ENCODE data around the gene PDK2.

Gene PDK2

GRCh38 chr17:50110591-50111349 lies 15.6 kb downstream of the PDK2 start:
- Histone ChIP-seq H3K4me2 (ENCODE audit: insufficient read depth, low read length) (no peak overlapping the region), H4K20me1 (ENCODE audit: insufficient read depth, low read length) (no peaks in the 10 kb centered on the region; the same call in 1 of the 2 replicates), H3K9me3 (ENCODE audit: insufficient read depth, low read length, severe bottlenecking) (no peaks in the 10 kb centered on the region), H3K9ac (ENCODE audit: low read depth, low read length) (no peak overlapping the region), H2AFZ (ENCODE audit: low read depth, low read length) (no peak overlapping the region), H3K27ac (ENCODE audit: low read length) (no peak overlapping the region), H3K4me1 (ENCODE audit: insufficient read depth, low read length) (no peaks in the 10 kb centered on the region), H3K36me3 (ENCODE audit: insufficient read depth, low read length) (no peaks in the 10 kb centered on the region), H3K27me3 (ENCODE audit: insufficient read depth, low read length, poor library complexity) (peaks cover under 1% of the 10 kb centered on the region), H3K4me3 (ENCODE audit: low read depth in 1 of 2, low read length in 2 of 2) (no peak overlapping the region), H3K79me2 (ENCODE audit: insufficient read depth, low read length) (no peaks in the 10 kb centered on the region)
- DNase-seq (no peak), ATAC-seq (ENCODE audit: insufficient read depth, low read depth) (no peak)
- no peak for TF ChIP-seq EZH2 (IDR thresholded peaks at IDR 0.05; ENCODE audit: borderline replicate concordance, low read depth, low read length, severe bottlenecking)

GRCh38 chr17:50111673-50112655 lies 16.8 kb downstream of the PDK2 start:
- Histone ChIP-seq H3K27ac (ENCODE audit: low read length) (no peak overlapping the region), H3K36me3 (ENCODE audit: insufficient read depth, low read length) (no peaks in the 10 kb centered on the region), H4K20me1 (ENCODE audit: insufficient read depth, low read length) (no peaks in the 10 kb centered on the region; the same call in 1 of the 2 replicates), H3K9me3 (ENCODE audit: insufficient read depth, low read length, severe bottlenecking) (no peaks in the 10 kb centered on the region), H2AFZ (ENCODE audit: low read depth, low read length) (no peak overlapping the region), H3K4me2 (ENCODE audit: insufficient read depth, low read length) (no peak overlapping the region), H3K9ac (ENCODE audit: low read depth, low read length) (no peak overlapping the region), H3K4me1 (ENCODE audit: insufficient read depth, low read length) (no peaks in the 10 kb centered on the region), H3K27me3 (ENCODE audit: insufficient read depth, low read length, poor library complexity) (peaks cover 8% of the 10 kb centered on the region), H3K79me2 (ENCODE audit: insufficient read depth, low read length) (no peaks in the 10 kb centered on the region), H3K4me3 (ENCODE audit: low read depth in 1 of 2, low read length in 2 of 2) (no peak overlapping the region)
- no peak for TF ChIP-seq CTCF (IDR thresholded peaks at IDR 0.05; ENCODE audit: borderline replicate concordance, extremely low read depth, low read length, poor library complexity, severe bottlenecking)
- no peak for TF ChIP-seq EZH2 (IDR thresholded peaks at IDR 0.05; ENCODE audit: borderline replicate concordance, low read depth, low read length, severe bottlenecking)
- DNase-seq = no peak
- ATAC-seq (ENCODE audit: insufficient read depth, low read depth) = no peak

- Histone ChIP-seq H3K79me2 (ENCODE audit: insufficient read depth, low read length) (no peaks in the 10 kb centered on the region), H3K4me1 (ENCODE audit: insufficient read depth, low read length) (no peaks in the 10 kb centered on the region), H3K4me2 (ENCODE audit: insufficient read depth, low read length) (no peak overlapping the region), H3K27ac (ENCODE audit: low read length) (no peak overlapping the region), H3K9ac (ENCODE audit: low read depth, low read length) (no peak overlapping the region), H3K27me3 (ENCODE audit: insufficient read depth, low read length, poor library complexity) (peaks cover 16% of the 10 kb centered on the region), H3K9me3 (ENCODE audit: insufficient read depth, low read length, severe bottlenecking) (no peaks in the 10 kb centered on the region), H2AFZ (ENCODE audit: low read depth, low read length) (no peak overlapping the region), H4K20me1 (ENCODE audit: insufficient read depth, low read length) (no peaks in the 10 kb centered on the region; the same call in 1 of the 2 replicates), H3K4me3 (ENCODE audit: low read depth in 1 of 2, low read length in 2 of 2) (no peak overlapping the region), H3K36me3 (ENCODE audit: insufficient read depth, low read length) (no peaks in the 10 kb centered on the region)
- TF ChIP-seq EZH2 (IDR thresholded peaks at IDR 0.05; ENCODE audit: borderline replicate concordance, low read depth, low read length, severe bottlenecking) = no peak
- TF ChIP-seq CTCF (IDR thresholded peaks at IDR 0.05; ENCODE audit: borderline replicate concordance, extremely low read depth, low read length, poor library complexity, severe bottlenecking) = no peak
- ATAC-seq (ENCODE audit: insufficient read depth, low read depth) (no peak), DNase-seq (no peak)
These were observed 17.5 kb downstream of the PDK2 start for GRCh38 chr17:50112694-50113093.
